Measurements from ENCODE around the gene CDH4.

The CDH4 gene

DNA sequence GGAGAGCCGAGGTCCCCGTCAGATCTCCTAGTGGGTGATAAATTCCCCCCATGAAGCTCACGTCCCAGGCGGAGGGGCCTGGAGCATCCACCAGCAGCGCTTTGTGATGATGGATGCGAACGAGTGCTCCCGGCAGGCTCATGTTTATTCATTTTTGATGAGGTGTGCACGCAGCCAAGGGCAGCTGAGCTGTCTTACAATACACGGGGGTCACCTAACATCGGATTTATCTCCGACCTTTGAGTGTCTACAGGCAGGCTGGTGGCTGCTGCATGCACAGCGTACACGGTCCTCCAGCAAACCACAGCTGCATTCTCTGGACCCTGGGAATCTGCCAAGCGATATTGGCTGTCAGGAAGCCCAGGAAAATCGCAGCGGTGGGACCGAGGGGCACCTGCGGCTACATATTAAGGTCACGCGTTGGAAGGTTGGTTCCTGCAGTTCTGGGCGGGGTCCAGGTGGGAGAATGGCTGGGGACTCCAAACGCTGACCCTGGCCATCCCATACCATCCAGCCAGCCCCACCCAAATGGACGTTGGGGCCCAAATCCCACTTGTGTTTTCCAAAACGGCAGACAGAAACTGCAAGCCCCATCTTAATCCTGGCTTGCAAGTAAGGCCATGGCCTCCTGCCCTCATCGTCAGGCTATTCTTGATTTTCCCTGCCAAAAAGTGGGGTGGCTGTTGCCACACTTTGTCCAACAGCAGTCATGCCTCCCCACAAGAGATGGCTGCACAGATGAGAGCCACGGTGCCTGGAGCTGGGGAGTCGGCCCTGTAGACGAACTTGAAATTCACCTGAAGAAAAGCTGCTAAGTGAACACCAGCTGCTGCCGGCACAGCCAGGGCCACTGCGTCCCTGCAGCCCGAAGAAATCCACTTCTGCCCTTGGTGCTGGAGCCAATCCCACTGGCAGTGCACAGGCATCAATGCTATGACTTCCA, 413.7 kb downstream of the CDH4 start:
- TF ChIP-seq GATA1 (IDR thresholded peaks at IDR 0.05; ENCODE audit: low read depth, low read length), result no peak
- TF ChIP-seq POLR2A (IDR thresholded peaks at IDR 0.05; ENCODE audit: low read length), result no peak
- DNase-seq, result no peak

- no peak for TF ChIP-seq POLR2A (IDR thresholded peaks at IDR 0.05; ENCODE audit: low read length)
- no peak for DNase-seq
Measured at GRCh38 chr20:61666471-61666832, 414.4 kb downstream of the CDH4 start.

DNA sequence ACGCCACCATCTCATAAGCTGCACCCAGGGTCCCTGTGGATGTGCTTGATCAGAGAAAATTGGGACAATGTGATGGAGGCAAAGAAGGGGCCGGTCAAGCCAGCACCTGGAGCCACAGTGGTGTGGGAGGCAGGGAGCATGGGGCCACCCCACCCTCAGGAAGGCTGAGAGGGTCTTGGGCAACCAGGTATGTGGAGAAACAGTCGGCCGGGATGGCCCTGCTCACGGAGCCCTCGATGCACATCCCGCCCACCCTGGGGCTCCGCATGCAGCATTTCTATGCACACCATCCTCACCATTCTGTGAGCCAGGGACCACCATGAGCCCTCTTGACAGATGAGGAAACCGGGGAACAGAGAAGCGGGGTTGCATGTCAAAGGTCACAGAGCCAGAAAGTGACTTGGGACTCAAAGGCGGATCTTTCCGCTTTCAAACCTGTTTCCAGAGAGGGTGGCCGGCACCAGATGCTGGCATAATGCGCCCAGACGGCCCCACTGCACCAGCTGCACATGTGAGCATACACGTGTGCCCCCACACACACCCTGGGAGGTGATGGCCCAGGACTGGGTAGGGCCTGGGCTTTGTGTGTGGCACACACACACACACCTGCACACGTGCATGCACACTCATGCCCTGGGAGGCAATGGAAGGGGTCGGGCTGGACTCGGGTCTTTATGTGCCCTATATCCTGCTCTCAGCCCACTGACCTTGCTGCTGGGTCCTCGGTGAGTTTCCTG, 415.2 kb downstream of the CDH4 start:
- no peak for TF ChIP-seq POLR2A (IDR thresholded peaks at IDR 0.05; ENCODE audit: low read length)
- no peak for TF ChIP-seq GATA1 (IDR thresholded peaks at IDR 0.05; ENCODE audit: low read depth, low read length)
- no peak for DNase-seq

GRCh38 chr20:61668065-61668650, 416.1 kb downstream of the CDH4 start:
- TF ChIP-seq GATA1 (IDR thresholded peaks at IDR 0.05; ENCODE audit: low read depth, low read length) (no peak), POLR2A (IDR thresholded peaks at IDR 0.05; ENCODE audit: low read length) (no peak)
- DNase-seq, result no peak

DNA sequence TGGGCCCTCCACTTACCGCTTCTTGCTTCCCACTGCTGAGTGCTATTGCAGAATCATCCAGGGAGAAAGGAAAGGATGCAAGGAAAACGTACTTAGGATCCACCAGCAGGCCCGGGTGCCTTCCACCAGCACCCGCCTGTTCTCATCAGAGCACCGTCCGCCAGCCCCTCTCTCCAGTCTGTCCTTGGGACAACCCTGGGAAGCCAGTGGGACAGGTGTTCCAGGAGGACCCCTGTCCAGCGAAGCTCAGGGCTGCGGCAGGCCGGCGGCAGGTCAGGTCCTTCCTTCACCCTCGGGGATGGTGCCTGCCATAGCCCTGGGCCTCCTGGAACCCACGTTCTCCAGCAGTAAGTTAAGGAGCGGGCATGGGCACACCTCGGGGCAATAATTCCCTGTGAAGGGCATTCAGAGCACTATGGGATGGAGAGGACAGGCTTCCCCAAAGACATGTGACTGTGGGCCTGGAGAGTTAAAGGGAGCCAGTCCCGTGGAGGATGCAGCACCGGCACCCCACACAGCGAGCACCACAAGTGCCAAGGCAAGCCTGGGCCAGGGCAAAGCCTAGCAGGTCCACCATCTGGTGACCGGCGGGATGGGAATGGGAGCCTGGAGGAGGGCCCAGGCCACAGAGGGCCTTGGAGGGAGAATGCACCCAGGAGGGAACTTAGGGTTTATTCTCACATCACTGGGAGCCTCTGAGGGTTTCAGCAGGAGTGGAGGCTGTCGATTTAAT, 416.9 kb downstream of the CDH4 start:
- TF ChIP-seq POLR2A (IDR thresholded peaks at IDR 0.05; ENCODE audit: low read length), result no peak
- no peak for TF ChIP-seq GATA1 (IDR thresholded peaks at IDR 0.05; ENCODE audit: low read depth, low read length)
- no peak for DNase-seq

GRCh38 chr20:61670274-61670673, 418.2 kb downstream of the CDH4 start:
- DNase-seq, result no peak
- TF ChIP-seq GATA1 (IDR thresholded peaks at IDR 0.05; ENCODE audit: low read depth, low read length) (no peak), POLR2A (IDR thresholded peaks at IDR 0.05; ENCODE audit: low read length) (no peak)

DNA sequence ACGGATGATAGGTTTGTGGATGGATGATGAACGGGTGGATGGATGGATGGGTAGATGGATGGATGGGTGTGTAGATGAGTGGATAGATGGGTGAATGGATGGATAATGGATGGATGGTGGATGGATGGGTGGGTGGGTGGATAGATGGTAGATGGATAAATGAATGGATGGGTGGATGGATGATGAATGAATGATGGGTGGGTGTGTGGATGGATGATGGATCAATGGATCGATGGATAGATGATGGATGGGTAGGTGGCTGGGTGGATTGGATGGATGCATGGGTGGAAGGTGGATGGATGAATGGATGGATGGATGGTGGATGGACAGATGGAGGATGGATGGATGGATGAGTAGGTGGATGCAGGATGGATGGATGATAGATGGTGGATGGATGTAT, 419.5 kb downstream of the CDH4 start:
- DNase-seq, result no peak
- TF ChIP-seq POLR2A (IDR thresholded peaks at IDR 0.05; ENCODE audit: low read length), result no peak
- no peak for TF ChIP-seq GATA1 (IDR thresholded peaks at IDR 0.05; ENCODE audit: low read depth, low read length)

DNA sequence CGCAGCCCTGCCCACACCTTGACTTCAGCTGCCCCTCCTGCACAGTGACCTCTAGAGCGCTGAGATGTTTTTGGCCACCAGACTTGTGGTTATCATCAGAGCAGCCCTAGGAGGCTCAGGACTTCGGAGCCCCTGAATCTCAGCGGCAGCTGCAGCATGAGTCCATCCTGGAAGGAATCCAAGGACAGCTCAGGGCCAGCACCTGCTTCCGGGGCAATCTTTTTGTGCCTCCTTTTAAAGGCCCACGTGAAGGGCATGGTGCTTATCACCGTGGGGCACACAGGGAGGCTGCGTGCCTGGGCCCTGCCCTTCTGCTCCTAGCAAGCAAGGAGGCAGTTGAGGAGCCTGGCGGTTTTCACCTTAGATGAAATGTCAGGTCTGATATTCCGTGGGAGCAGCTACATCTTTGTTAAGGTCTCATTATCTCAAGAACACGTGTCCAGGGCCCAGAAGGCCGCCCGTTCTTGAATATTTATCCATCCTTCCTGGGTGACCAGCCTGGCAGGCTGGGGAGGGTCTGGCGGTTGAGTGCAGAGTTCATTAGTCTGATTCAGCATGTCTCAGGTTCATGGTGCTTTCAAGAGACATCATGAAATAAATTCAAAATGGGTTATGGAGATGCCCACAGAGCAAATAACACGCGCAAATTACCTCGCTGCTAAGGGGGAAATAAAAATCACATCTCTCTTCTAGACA, 421.2 kb downstream of the CDH4 start:
- DNase-seq, result no peak
- TF ChIP-seq GATA1 (IDR thresholded peaks at IDR 0.05; ENCODE audit: low read depth, low read length) (no peak), POLR2A (IDR thresholded peaks at IDR 0.05; ENCODE audit: low read length) (no peak)

- DNase-seq, result no peak
- TF ChIP-seq GATA1 (IDR thresholded peaks at IDR 0.05; ENCODE audit: low read depth, low read length) (no peak), POLR2A (IDR thresholded peaks at IDR 0.05; ENCODE audit: low read length) (no peak)
Measured at GRCh38 chr20:61674121-61674520, 422.1 kb downstream of the CDH4 start.

GRCh38 chr20:61674688-61675087, 422.6 kb downstream of the CDH4 start:
- no peak for TF ChIP-seq GATA1 (IDR thresholded peaks at IDR 0.05; ENCODE audit: low read depth, low read length)
- no peak for TF ChIP-seq POLR2A (IDR thresholded peaks at IDR 0.05; ENCODE audit: low read length)
- DNase-seq, result no peak

DNA sequence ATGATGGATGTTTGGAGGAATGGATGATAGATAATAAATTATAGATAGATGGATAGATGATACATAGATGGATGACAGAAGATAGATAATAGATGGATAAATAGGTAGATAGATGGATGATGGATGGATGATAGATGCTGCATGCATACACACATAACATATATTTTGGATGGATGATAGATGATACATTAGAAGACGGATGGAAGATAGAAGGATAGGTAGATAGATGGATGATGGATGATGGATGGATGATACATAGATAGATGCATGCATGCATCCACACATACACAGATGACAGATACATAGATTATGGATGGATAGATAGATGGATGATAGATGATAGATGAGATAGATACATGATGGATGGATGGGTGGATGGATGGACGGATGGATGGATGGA, 425.9 kb downstream of the CDH4 start:
- DNase-seq, result no peak
- TF ChIP-seq POLR2A (IDR thresholded peaks at IDR 0.05; ENCODE audit: low read length) (no peak), GATA1 (IDR thresholded peaks at IDR 0.05; ENCODE audit: low read depth, low read length) (no peak)

DNA sequence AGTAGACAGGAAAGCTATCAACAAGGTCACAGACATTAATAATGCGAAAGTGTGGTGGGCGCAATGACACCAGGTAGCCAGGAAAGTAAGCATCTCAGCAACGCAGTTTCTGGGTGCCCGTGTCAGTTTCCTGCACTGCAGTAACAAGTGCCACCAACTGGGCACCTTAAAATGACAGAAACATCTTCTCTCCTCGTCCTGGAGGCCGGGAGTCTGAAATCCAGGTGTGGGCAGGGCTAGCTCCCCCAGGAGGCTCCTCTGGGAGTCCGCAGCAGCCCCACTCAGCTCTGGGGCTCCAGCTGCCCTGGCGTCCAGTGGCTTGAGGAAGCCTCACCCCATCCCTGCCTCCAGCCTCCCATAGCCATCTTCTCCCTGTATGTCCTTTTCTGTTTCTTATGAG, 426.4 kb downstream of the CDH4 start:
- DNase-seq, result no peak
- TF ChIP-seq GATA1 (IDR thresholded peaks at IDR 0.05; ENCODE audit: low read depth, low read length) (no peak), POLR2A (IDR thresholded peaks at IDR 0.05; ENCODE audit: low read length) (no peak)

DNA sequence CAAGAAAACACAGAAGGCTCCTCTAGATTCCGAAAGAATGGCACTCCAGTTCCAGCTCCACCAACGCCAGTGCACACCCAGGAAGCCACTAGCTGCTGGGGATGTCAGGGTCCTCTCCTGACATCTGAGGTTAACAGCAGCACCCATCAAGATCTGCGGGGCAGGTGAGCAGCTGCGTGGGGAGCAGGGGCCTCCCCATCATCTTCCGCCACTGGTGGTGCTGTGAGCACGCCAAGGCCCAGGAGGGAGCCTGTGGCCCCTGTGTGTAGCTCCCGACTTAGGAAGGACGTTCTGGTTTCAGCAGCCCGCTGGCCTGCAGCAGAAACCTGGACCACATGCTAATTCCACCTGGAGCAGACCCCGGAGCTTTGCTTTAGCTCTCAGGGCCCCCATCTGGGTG, 427.4 kb downstream of the CDH4 start:
- TF ChIP-seq GATA1 (IDR thresholded peaks at IDR 0.05; ENCODE audit: low read depth, low read length), result no peak
- TF ChIP-seq POLR2A (IDR thresholded peaks at IDR 0.05; ENCODE audit: low read length), result no peak
- no peak for DNase-seq
